ENCODE data around the gene SNW1.
A peak's percentile ranks its signal among the peaks of the same experiment; 100 is the strongest.
"Not testable (repeated sequence)": the region's sequence is repeated elsewhere in the genome, so short reads cannot be mapped to it uniquely, and the experiment has no call there.

SNW1 gene

DNA sequence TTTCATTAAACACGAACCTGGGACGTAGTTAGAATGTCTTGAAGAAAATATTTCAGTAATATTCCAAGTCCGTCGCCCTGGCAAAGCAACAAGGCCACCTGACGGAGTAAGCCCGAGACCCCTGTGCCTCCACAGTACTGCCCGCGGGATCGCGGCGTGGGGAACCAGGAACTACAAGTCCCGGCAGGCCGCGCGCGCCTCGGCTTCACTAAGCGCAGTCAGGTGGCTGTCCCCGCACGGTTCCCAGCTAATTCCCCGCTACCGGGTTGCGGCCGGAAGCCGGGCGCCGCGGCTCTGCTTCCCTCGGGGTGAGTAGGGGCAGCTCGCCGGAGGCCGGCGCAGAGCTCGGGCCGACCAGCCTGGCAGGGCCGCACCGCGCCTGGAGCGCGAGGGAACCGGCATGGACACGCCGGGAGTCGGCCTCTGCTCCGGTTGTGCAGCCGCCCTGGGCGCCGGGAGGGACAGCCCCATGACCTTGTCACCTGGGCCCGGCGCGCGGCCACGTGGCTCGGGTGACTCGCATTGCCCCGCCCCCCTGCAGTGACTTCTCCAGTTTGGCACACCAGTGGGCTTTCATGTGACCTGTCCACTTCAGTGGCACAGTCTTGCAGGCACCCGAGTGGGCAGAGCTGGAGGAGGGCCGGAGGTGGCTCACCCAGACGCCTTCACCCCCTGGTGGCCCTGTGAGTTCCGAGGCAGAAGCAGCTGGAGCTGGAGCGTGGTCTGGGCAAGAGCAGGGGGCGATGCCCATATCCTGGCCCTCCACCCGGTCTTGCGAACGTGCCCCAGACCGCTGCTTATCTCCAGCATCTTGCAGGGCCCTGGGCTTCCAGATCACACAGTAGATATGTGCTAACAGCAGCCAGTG, 39.1 kb upstream of the SNW1 start, which contains the start of gene ADCK1:
ADCK1 (plus strand) TSS at position 247 of the 868 bp plus-strand sequence. CDS start 18,870 bp downstream, outside the sequence.
- TF ChIP-seq, protein P1, sequence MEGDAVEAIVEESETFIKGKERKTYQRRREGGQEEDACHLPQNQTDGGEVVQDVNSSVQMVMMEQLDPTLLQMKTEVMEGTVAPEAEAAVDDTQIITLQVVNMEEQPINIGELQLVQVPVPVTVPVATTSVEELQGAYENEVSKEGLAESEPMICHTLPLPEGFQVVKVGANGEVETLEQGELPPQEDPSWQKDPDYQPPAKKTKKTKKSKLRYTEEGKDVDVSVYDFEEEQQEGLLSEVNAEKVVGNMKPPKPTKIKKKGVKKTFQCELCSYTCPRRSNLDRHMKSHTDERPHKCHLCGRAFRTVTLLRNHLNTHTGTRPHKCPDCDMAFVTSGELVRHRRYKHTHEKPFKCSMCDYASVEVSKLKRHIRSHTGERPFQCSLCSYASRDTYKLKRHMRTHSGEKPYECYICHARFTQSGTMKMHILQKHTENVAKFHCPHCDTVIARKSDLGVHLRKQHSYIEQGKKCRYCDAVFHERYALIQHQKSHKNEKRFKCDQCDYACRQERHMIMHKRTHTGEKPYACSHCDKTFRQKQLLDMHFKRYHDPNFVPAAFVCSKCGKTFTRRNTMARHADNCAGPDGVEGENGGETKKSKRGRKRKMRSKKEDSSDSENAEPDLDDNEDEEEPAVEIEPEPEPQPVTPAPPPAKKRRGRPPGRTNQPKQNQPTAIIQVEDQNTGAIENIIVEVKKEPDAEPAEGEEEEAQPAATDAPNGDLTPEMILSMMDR (IDR thresholded peaks at IDR 0.05; ENCODE audit: insufficient read depth, low read length, missing control alignments): peak; percentile 64
- H3K4me3 ChIP-seq (ENCODE audit: low read depth, low read length): peak within 1 kb of the TSS; percentile 70
- CTCF ChIA-PET: interaction anchor here (0.5 to 2.0 kb wide), 3 partner anchors 15 to 133 kb away, joined by 3 to 7 read pairs (median 4); partner anchors contain the start of gene SNW1
- no peak for DNase-seq (ENCODE audit: low read depth, low spot score)
- POLR2A ChIA-PET: interaction anchor here (1.0 to 1.4 kb wide), 2 partner anchors 10 to 39 kb away, joined by 3 to 4 read pairs; partner anchors contain the start of gene SNW1

DNA sequence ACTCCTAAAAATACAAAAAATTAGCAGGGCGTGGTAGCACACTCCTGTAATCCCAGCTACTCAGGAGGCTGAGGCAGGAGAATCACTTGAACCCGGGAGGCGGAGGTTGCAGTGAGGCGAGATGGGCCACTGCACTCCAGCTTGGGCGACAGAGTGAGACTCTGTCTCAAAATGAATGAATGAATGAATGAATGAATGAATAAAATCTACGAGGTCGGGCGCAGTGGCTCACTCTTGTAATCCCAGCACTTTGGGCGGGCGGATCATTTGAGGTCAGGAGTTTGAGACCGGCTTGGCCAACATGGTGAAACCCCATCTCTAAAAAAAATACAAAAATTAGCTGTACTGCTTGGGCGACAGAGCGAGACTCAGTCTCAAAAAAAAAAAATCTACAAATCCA, 38.5 kb upstream of the SNW1 start:
- ChIA-PET CTCF (interaction anchor here (0.9 to 2.0 kb wide), 2 partner anchors 15 to 38 kb away, joined by 4 to 7 read pairs; partner anchors contain the start of gene SNW1), POLR2A (interaction anchor here (1.0 to 1.4 kb wide), 2 partner anchors 9 to 38 kb away, joined by 3 to 4 read pairs; partner anchors contain the start of gene SNW1)
- H3K4me3 ChIP-seq (ENCODE audit: low read depth, low read length): peak overlapping the region; percentile 70
- not testable (repeated sequence) for DNase-seq (ENCODE audit: low read depth, low spot score)

DNA sequence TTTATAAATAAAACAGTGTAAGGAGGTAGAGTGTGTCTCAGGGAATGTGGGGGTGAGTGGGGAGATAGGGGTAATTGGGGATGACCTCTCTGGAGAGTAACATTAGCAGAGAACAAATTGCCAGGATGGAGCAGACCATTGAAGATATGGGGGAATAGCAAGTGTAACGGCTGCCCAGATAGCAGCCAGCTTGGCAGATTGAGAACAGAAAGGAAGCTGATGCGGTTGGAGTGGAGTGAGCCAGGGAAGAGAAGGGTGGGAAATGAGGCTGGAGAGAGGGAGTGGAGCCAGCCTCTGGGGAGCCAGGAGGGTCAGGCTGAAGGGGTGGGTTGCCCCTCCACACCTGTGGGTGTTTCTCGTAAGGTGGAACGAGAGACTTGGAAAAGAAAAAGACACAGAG, 33.4 kb upstream of the SNW1 start:
- DNase-seq (ENCODE audit: low read depth, low spot score): no peak
- POLR2A ChIA-PET: no interaction called here
- no peak overlapping the region for H3K4me3 ChIP-seq (ENCODE audit: low read depth, low read length)
- CTCF ChIA-PET: no interaction called here
- TF ChIP-seq, protein P1 (IDR thresholded peaks at IDR 0.05; ENCODE audit: insufficient read depth, low read length, missing control alignments): no peak

DNA sequence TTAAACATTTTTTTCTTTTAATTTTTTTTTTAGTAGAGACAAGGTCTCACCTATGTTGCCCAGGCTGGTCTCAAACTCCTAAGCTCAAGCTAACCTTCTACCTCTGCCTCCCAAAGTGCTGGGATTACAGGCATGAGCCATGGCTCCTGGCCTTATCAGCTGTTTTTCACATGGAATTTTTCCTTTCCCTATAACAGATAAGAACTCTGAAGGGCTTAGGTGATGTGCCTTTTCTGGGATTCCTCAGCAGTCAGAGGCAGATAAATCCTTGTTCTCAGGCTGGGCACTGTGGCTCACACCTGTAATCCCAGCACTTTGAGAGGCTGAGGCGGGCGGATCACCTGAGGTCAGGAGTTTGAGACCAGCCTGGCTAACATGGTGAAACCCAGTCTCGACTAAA, 32.3 kb upstream of the SNW1 start:
- CTCF ChIA-PET; DNase-seq (ENCODE audit: low read depth, low spot score); POLR2A ChIA-PET; H3K4me3 ChIP-seq (ENCODE audit: low read depth, low read length): not testable (repeated sequence)

DNA sequence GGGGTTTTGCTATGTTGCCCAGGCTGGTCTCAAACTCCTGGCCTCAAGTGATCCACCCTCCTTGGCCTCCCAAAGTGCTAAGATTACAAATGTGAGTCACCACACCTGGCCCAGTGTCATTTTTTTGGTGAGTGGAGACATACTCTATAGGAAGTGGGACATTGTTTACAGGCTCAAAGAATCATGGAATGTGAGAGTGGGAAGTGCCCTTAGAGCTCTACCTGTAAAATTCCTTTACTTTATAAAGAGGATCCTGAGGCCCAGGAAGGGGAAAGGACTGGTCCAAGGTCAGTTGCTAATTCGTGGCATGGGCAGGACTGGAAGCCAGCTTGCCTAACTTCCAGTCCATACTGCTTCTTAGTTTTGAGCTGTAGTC, 30.3 kb upstream of the SNW1 start:
- no peak for DNase-seq (ENCODE audit: low read depth, low spot score)
- no peak overlapping the region for H3K4me3 ChIP-seq (ENCODE audit: low read depth, low read length)
- POLR2A ChIA-PET: no interaction called here
- CTCF ChIA-PET: no interaction called here
- TF ChIP-seq, protein P1 (IDR thresholded peaks at IDR 0.05; ENCODE audit: insufficient read depth, low read length, missing control alignments): no peak

DNA sequence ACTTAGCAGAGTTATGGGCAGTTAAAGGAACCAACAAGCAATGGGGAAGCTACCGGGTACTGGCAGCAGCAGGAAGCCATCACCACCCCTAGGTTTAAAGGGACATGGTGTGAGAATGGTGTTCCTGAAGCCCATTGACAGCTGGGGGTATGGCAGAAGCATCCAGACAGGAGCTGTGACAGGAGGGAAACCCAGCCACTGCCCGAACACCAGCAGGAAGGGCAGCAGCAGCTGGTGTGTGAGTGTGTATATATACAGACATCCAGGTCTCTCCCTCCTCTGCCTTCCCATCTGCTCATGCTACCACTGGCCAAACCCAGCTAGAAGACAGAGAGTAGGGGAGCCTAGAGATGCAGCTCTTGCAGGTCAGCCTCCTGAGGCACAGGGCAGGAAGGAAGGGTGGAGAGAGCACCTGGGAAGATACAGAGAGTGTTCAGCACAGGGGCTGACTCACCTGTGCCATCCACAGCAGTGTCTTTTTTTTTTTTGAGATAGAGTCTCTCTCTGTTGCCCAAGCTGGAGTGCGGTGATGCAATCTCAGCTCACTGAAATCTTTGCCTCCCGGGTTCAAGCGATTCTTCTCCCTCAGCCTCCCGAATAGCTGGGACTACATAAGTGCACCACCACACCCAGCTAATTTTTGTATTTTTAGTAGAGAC, 29.7 kb upstream of the SNW1 start:
- no peak for DNase-seq (ENCODE audit: low read depth, low spot score)
- TF ChIP-seq, protein P1 (IDR thresholded peaks at IDR 0.05; ENCODE audit: insufficient read depth, low read length, missing control alignments): no peak
- no peak overlapping the region for H3K4me3 ChIP-seq (ENCODE audit: low read depth, low read length)
- POLR2A ChIA-PET: interaction anchor here (0.8 kb wide), 1 partner anchor 9 kb away, joined by 4 read pairs; the partner anchor contains the start of gene ADCK1
- CTCF ChIA-PET: no interaction called here

DNA sequence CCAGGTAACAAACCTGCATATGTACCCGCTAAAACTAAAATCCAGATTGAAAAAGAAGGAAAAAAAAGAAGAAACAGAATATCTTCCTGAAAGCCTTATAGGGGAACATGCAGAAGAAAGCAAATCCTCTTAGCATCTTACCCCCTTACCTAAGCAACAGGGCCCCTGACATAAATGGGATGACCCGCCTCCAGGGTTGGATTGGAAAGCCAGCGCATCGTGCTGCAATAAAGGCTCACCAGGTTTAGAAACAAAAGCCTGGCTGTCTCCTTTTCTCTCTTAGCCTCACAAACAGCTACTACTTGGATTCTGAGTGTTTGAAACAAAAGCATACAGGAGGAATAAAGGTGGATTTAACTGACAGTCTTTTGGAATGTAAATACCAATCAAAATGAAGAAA, 25.2 kb upstream of the SNW1 start:
- ChIA-PET CTCF (no interaction called here), POLR2A (no interaction called here)
- TF ChIP-seq, protein P1 (IDR thresholded peaks at IDR 0.05; ENCODE audit: insufficient read depth, low read length, missing control alignments): no peak
- no peak for DNase-seq (ENCODE audit: low read depth, low spot score)
- no peak overlapping the region for H3K4me3 ChIP-seq (ENCODE audit: low read depth, low read length)
